Endothelial cell of umbilical vein (primary cell): ENCODE measurements around the gene SYT8. TPM values are rescaled to one million over a fixed set of nuclear protein-coding genes. Genes with fewer than 3 reads are reported as not detected.

ENCODE experiments used
- BruUV-seq: library from RNA; stranded (reverse); fragments of 400-500 nt; replicated peaks from 2 replicates; lab custom pipeline; 2021; lab: Mats Ljungman, UMichigan
- CTCF ChIA-PET: fragments of 300-600, 350-600 bp; sonication (Branson Sonifier 250); formaldehyde crosslinking; loops from one replicate; lab custom pipeline; 2021; ENCODE audit warnings: antibody characterized with exemption, inconsistent platforms; lab: Charles Lee
- POLR2A ChIA-PET: fragments of 300-600, 350-600 bp; sonication (Branson Sonifier 250); formaldehyde crosslinking; loops from one replicate; lab custom pipeline; 2021; ENCODE audit warnings: antibody characterized with exemption, inconsistent platforms; lab: Charles Lee
- DNase-seq: peaks from one replicate; pipeline ENCODE4 v3.0.0-alpha.2; 2011; ENCODE audit warnings: low read depth, low spot score
- FAIRE-seq: peaks from 2 replicates; lab custom pipeline; 2011; peaks lifted over from hg19 to GRCh38; lab: Jason Lieb, UNC
- H2AFZ ChIP-seq: 2 replicates; pipeline ENCODE4 v1.6.0; 2012; ENCODE audit warnings: low read depth, low read length, control low read depth, inconsistent platforms
- H3K27ac ChIP-seq: 2 replicates; pipeline ENCODE4 v1.5.1; 2011; ENCODE audit warnings: low read depth, mild to moderate bottlenecking, control low read depth, low read length, moderate library complexity; ENCODE audit not compliant: insufficient read depth
- H3K27me3 ChIP-seq, 2 experiments: 2 replicates each; pipeline versions ENCODE4 v1.6.0 to v1.6.1; 2011; ENCODE audit warnings: low read length in 2 of 2, mixed read lengths in 1 of 2; ENCODE audit not compliant: control insufficient read depth in 2 of 2, insufficient read depth in 2 of 2
- H3K36me3 ChIP-seq, 2 experiments: 2 replicates in 1 of 2; 3 replicates in 1 of 2; pipeline ENCODE4 v1.5.1; 2011; ENCODE audit warnings: low read length in 2 of 2, mild to moderate bottlenecking in 1 of 2, moderate library complexity in 1 of 2; ENCODE audit not compliant: control insufficient read depth in 2 of 2, insufficient read depth in 2 of 2; ENCODE audit errors: extremely low read depth in 1 of 2
- H3K4me1 ChIP-seq: 3 replicates; pipeline ENCODE4 v1.5.1; 2011; ENCODE audit warnings: mild to moderate bottlenecking, low read length; ENCODE audit not compliant: control insufficient read depth, insufficient read depth; ENCODE audit errors: extremely low read depth
- H3K4me2 ChIP-seq: 2 replicates; pipeline ENCODE4 v1.6.1; 2011; ENCODE audit warnings: low read length, control low read depth, mixed read lengths; ENCODE audit not compliant: insufficient read depth
- H3K4me3 ChIP-seq, 3 experiments: fragments of 200-600 bp in 1 of 3; sonication (generic), shearing (Covaris generic) in 1 of 3; replicated peaks in 1 of 3; 2 replicates each; pipeline ENCODE4 v1.5.1; 2011 to 2016; ENCODE audit warnings: control low read depth in 3 of 3, low read length in 3 of 3, mild to moderate bottlenecking in 2 of 3, inconsistent platforms in 1 of 3, low read depth in 1 of 3, moderate library complexity in 1 of 3; ENCODE audit not compliant: insufficient read depth in 1 of 3
- H3K79me2 ChIP-seq: 2 replicates; pipeline ENCODE4 v1.6.0; 2012; ENCODE audit warnings: low read length, inconsistent platforms; ENCODE audit not compliant: control insufficient read depth, insufficient read depth
- H3K9ac ChIP-seq: replicated peaks from 2 replicates; pipeline ENCODE3; 2011; ENCODE audit warnings: low read length, control low read depth; ENCODE audit not compliant: insufficient read depth; ENCODE audit errors: extremely low read depth
- H3K9me1 ChIP-seq: replicated peaks from 3 replicates; pipeline ENCODE4 v1.6.0; 2011; ENCODE audit warnings: mild to moderate bottlenecking, low read length; ENCODE audit not compliant: control insufficient read depth, insufficient read depth; ENCODE audit errors: extremely low read depth
- H3K9me3 ChIP-seq: replicated peaks from 2 replicates; pipeline ENCODE4 v1.5.1; 2012; ENCODE audit warnings: low read length, inconsistent platforms; ENCODE audit not compliant: control insufficient read depth, insufficient read depth
- H4K20me1 ChIP-seq: replicated peaks from 2 replicates; pipeline ENCODE3; 2011; ENCODE audit warnings: mild to moderate bottlenecking, low read length; ENCODE audit not compliant: control insufficient read depth, insufficient read depth; ENCODE audit errors: extremely low read depth
- EZH2 ChIP-seq: IDR thresholded peaks from 2 replicates; pipeline ENCODE4 v1.6.1; 2012; ENCODE audit warnings: borderline replicate concordance, low read depth, mild to moderate bottlenecking, moderate library complexity, low read length, inconsistent platforms; ENCODE audit not compliant: severe bottlenecking
- FOS ChIP-seq: IDR thresholded peaks from 2 replicates; pipeline ENCODE4 v1.6.1; 2011; ENCODE audit warnings: mild to moderate bottlenecking, low read length, moderate library complexity, borderline replicate concordance; ENCODE audit not compliant: insufficient read depth
- JUN ChIP-seq: IDR thresholded peaks from 2 replicates; pipeline ENCODE4 v1.6.1; 2011; ENCODE audit warnings: borderline replicate concordance, low read depth; ENCODE audit not compliant: insufficient read length, insufficient read depth
- dilution Hi-C: fragments of 300-500 bp; cut with MboI; formaldehyde crosslinking; loops from one replicate; pipeline ENCODE4 v1.15.0; 2019; ENCODE audit warnings: low sequenced_read_pairs; ENCODE audit not compliant: extremely low pct_ligation_motif_present
- intact Hi-C: fragments of 100-400 bp; cut with micrococcal nuclease; formaldehyde crosslinking; loops from one replicate; pipeline ENCODE4 v1.10.0; 2022
- polyA plus RNA-seq, 4 experiments: library from polyadenylated mRNA; depleted of rRNA in 3 of 4; stranded (reverse) in 3 of 4; unstranded in 1 of 4; fragments of >200 nt; gene quantifications; 2 replicates each; pipeline versions ENCODE4 v1.2.1 to v1.2.3, GENCODE V29; 2011 to 2012; ENCODE audit warnings: missing spikeins in 1 of 4
- total RNA-seq: library from RNA; stranded (reverse); gene quantifications from 2 replicates; pipeline ENCODE4 v1.2.3, GENCODE V29; 2021
- TF ChIP-seq, protein P1 (sequence below), 2 donors: IDR thresholded peaks; 1 replicate in 1 of 2; 2 replicates in 1 of 2; pipeline ENCODE4 v1.5.1; 2011; ENCODE audit warnings: low read length in 2 of 2, mild to moderate bottlenecking in 2 of 2, moderate library complexity in 2 of 2, control low read depth in 1 of 2, inconsistent platforms in 1 of 2, low read depth in 1 of 2; ENCODE audit not compliant: insufficient read depth in 1 of 2; ENCODE audit errors: extremely low read depth in 1 of 2

SYT8 gene
- total and polyA plus RNA-seq, 2 donors (not counting 3 experiments of a cell fraction or from before 2014, with no cell fraction given): not detected

DNA sequence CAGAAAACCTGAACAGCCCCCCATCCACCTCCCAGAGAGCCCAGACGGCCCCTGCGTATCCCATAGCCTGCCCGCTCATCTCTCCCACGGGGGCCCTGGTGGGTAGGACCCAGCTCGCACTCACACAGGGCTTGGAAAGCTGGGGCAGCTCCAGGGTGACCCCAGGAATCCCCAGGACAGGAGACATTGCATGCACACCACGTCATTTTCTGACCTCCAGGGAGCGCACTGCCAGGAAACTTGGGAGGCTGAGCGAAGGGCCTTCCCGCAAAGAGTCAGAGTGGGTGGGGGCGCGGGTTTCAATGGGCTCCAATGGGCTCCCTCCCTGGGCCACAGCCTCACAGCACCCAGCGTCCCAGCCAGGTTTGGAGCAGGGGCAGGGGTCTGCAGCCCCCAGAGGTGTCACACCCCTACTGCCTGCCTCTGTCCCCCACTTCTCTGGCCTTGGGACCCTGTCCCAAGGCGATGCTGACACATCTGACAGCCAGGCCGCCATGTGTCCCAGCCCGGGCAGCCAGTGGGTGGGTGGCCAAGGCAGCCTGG lies 8.2 kb upstream of the SYT8 start:
- Histone ChIP-seq H3K9ac (no peak overlapping the region), H3K36me3 (no peaks in the 10 kb centered on the region), H3K4me3 (no peak overlapping the region), H3K27me3 (no peaks in the 10 kb centered on the region), H3K27ac (no peak overlapping the region), H3K79me2 (no peaks in the 10 kb centered on the region), H3K4me1 (peaks cover 3% of the 10 kb centered on the region), H3K4me2 (no peak overlapping the region), H3K9me1 (no peaks in the 10 kb centered on the region), H2AFZ (no peak overlapping the region), H3K9me3 (no peaks in the 10 kb centered on the region), H4K20me1 (no peaks in the 10 kb centered on the region)
- DNase-seq (no peak), FAIRE-seq (no peak)
- dilution Hi-C loops (no loop called here), intact Hi-C loops (no loop called here)
- TF ChIP-seq FOS (no peak), JUN (no peak), EZH2 (no peak)
- TF ChIP-seq, protein P1, sequence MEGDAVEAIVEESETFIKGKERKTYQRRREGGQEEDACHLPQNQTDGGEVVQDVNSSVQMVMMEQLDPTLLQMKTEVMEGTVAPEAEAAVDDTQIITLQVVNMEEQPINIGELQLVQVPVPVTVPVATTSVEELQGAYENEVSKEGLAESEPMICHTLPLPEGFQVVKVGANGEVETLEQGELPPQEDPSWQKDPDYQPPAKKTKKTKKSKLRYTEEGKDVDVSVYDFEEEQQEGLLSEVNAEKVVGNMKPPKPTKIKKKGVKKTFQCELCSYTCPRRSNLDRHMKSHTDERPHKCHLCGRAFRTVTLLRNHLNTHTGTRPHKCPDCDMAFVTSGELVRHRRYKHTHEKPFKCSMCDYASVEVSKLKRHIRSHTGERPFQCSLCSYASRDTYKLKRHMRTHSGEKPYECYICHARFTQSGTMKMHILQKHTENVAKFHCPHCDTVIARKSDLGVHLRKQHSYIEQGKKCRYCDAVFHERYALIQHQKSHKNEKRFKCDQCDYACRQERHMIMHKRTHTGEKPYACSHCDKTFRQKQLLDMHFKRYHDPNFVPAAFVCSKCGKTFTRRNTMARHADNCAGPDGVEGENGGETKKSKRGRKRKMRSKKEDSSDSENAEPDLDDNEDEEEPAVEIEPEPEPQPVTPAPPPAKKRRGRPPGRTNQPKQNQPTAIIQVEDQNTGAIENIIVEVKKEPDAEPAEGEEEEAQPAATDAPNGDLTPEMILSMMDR (IDR thresholded peaks at IDR 0.05; ENCODE audit: extremely low read depth in 1 of 2, insufficient read depth in 1 of 2, low read depth in 1 of 2, low read length in 2 of 2): peak in 1 of 2 donors; percentile 17
- CTCF ChIA-PET: interaction anchor here (0.8 to 5.4 kb wide), 6 partner anchors 54 to 174 kb away, joined by 3 to 50 read pairs (median 4); no protein-coding TSS in a partner anchor
- POLR2A ChIA-PET: no interaction called here
- no TSS peak for BruUV-seq
